ENCODE data around the gene RAB6A. TPM values are rescaled to one million over a fixed set of nuclear protein-coding genes. Genes with fewer than 3 reads are reported as not detected.

Gene RAB6A
- total and polyA plus RNA-seq, 2 of the 8 experiments (the other 6 are each of a cell fraction or from before 2014, with no cell fraction given) = 24.4 to 88.6 TPM

DNA sequence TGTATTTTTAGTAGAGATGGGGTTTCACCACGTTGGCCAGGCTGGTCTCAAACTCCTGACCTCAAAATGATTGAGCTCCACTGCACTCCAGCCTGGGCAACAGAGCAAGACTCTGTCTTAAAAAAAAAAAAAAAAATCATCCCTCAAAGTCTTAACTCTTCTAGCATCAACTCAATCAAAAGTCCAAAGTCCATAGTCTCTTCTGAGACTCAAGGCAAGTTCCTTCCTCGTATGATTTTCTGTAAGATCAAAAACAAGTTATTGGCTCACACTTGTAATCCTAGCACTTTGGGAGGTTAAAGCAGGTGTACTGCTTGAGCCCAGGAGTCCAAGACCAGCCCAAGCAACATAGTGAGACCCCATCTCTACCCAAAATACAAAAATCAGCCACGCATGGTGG, 90.1 kb downstream of the RAB6A start:
- ChIA-PET POLR2A (ENCODE audit: partially characterized antibody) (interaction anchor here (0.7 to 1.9 kb wide), 3 partner anchors 8 to 256 kb away, joined by 3 to 5 read pairs (median 3); partner anchors contain the start of gene RAB6A), CTCF (ENCODE audit: partially characterized antibody) (interaction anchor here (0.6 to 3.0 kb wide), 5 partner anchors 9 to 261 kb away, joined by 3 to 31 read pairs (median 8); no protein-coding TSS in a partner anchor)
- H3K79me2 ChIP-seq (ENCODE audit: control insufficient read depth in 1 of 2, insufficient read depth in 2 of 2, low read length in 2 of 2) = no peaks in the 10 kb centered on the region
- H3K4ac ChIP-seq (replicated peaks; ENCODE audit: insufficient read length, low read depth, low read length) = no peak overlapping the region
- no peaks in the 10 kb centered on the region for H3K23me2 ChIP-seq (ENCODE audit: low read depth, low read length)
- no peak overlapping the region for H3K23ac ChIP-seq (ENCODE audit: insufficient read length)
- H3K14ac ChIP-seq (ENCODE audit: insufficient read length) = no peak overlapping the region
- H3K27ac ChIP-seq (ENCODE audit: low read depth, low read length) = no peak overlapping the region
- no peak for DNase-seq (ENCODE audit: low read depth in 1 of 2, low spot score in 2 of 2)
- H2BK12ac ChIP-seq (ENCODE audit: low read depth, low read length) = no peak overlapping the region
- no peak overlapping the region for H2AFZ ChIP-seq (ENCODE audit: low read length)
- H2AK5ac ChIP-seq (ENCODE audit: low read depth, low read length) = no peak overlapping the region
- no peak for TF ChIP-seq ASH2L (IDR thresholded peaks at IDR 0.05; ENCODE audit: low read length)
- TF ChIP-seq CHD2 (IDR thresholded peaks at IDR 0.05; ENCODE audit: low read length) = no peak
- no peak for TF ChIP-seq ZNF274 (IDR thresholded peaks at IDR 0.05; ENCODE audit: borderline replicate concordance, extremely low read depth, low read length)
- no peak for TF ChIP-seq CHD1 (IDR thresholded peaks at IDR 0.05; ENCODE audit: low read depth, low read length)
- TF ChIP-seq RNF2 (IDR thresholded peaks at IDR 0.05; ENCODE audit: borderline replicate concordance, low read depth, low read length, missing control alignments, poor library complexity, severe bottlenecking) = no peak
- TF ChIP-seq JUND (IDR thresholded peaks at IDR 0.05; ENCODE audit: low read length) = no peak
- TF ChIP-seq EP300 (IDR thresholded peaks at IDR 0.05; ENCODE audit: borderline replicate concordance in 1 of 2, low read depth in 2 of 2, low read length in 2 of 2) = no peak
- no peak for TF ChIP-seq SP2 (IDR thresholded peaks at IDR 0.05; ENCODE audit: low read length)
- no peak for TF ChIP-seq TEAD4 (IDR thresholded peaks at IDR 0.05; ENCODE audit: low read depth, low read length)
- no peak for TF ChIP-seq SP1 (IDR thresholded peaks at IDR 0.05; ENCODE audit: low read depth, low read length)
- TF ChIP-seq SP4 (IDR thresholded peaks at IDR 0.05; ENCODE audit: low read length) = no peak
- no peak for TF ChIP-seq CBX5 (IDR thresholded peaks at IDR 0.05; ENCODE audit: low read depth, low read length)
- TF ChIP-seq HDAC6 (IDR thresholded peaks at IDR 0.05; ENCODE audit: low read depth, low read length) = no peak
- TF ChIP-seq, protein P1, sequence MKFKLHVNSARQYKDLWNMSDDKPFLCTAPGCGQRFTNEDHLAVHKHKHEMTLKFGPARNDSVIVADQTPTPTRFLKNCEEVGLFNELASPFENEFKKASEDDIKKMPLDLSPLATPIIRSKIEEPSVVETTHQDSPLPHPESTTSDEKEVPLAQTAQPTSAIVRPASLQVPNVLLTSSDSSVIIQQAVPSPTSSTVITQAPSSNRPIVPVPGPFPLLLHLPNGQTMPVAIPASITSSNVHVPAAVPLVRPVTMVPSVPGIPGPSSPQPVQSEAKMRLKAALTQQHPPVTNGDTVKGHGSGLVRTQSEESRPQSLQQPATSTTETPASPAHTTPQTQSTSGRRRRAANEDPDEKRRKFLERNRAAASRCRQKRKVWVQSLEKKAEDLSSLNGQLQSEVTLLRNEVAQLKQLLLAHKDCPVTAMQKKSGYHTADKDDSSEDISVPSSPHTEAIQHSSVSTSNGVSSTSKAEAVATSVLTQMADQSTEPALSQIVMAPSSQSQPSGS (IDR thresholded peaks at IDR 0.05; ENCODE audit: low read length) = no peak
- no peak overlapping the region for H4K91ac ChIP-seq (replicated peaks; ENCODE audit: insufficient read length, low read length)
- no peaks in the 10 kb centered on the region for H3K9me3 ChIP-seq (ENCODE audit: insufficient read depth in 2 of 2, low read depth in 1 of 2, low read length in 1 of 2)
- no peaks in the 10 kb centered on the region for H3K36me3 ChIP-seq (ENCODE audit: control insufficient read depth in 2 of 4, insufficient read depth in 4 of 4, low read length in 3 of 4)
- H3K27me3 ChIP-seq (replicated peaks in 1 of 4; ENCODE audit: control insufficient read depth in 3 of 4, extremely low read depth in 1 of 4, insufficient read depth in 3 of 4, low read length in 3 of 4) = no peaks in the 10 kb centered on the region
- H3K9ac ChIP-seq (replicated peaks in 1 of 4; ENCODE audit: extremely low read depth in 1 of 4, low read depth in 3 of 4, low read length in 3 of 4) = no peak overlapping the region
- no peaks in the 10 kb centered on the region for H4K20me1 ChIP-seq (replicated peaks in 1 of 2; ENCODE audit: control insufficient read depth in 1 of 2, insufficient read depth in 2 of 2, low read length in 2 of 2)
- no peak overlapping the region for H3K18ac ChIP-seq (ENCODE audit: extremely low read depth, low read length)
- H2BK5ac ChIP-seq (ENCODE audit: low read depth, low read length) = no peak overlapping the region
- 83% methylated on average over 3 of the region's 3 CpGs; no CpG with 5 or more reads in 1 of the 2 experiments for WGBS, 2 experiments (ENCODE audit: extremely low coverage in 1 of 2, insufficient coverage in 1 of 2, insufficient read length in 1 of 2, insufficient replicate concordance in 2 of 2, low coverage in 1 of 2, low lambda C conversion rate in 2 of 2, missing lambda C conversion rate in 1 of 2)
- no peaks in the 10 kb centered on the region for H3K79me1 ChIP-seq (ENCODE audit: low read depth, low read length)
- no peak overlapping the region for H3K4me2 ChIP-seq (ENCODE audit: insufficient read depth in 1 of 2, low read depth in 2 of 2, low read length in 2 of 2)
- H4K5ac ChIP-seq (ENCODE audit: insufficient read length, low read depth, low read length) = no peak overlapping the region
- H3K56ac ChIP-seq (replicated peaks; ENCODE audit: insufficient read length, low read depth, low read length) = no peak overlapping the region
- no peak overlapping the region for H3K4me3 ChIP-seq (ENCODE audit: extremely low read depth in 1 of 4, insufficient read depth in 2 of 4, low read depth in 3 of 4, low read length in 4 of 4)
- H2BK20ac ChIP-seq (ENCODE audit: low read length) = no peak overlapping the region
- no peaks in the 10 kb centered on the region for H3K4me1 ChIP-seq (replicated peaks in 1 of 4; ENCODE audit: control insufficient read depth in 3 of 4, insufficient read depth in 4 of 4, low read length in 3 of 4)
- H2BK120ac ChIP-seq (replicated peaks; ENCODE audit: low read depth, low read length) = no peak overlapping the region
- no peak for FAIRE-seq
- no peak overlapping the region for H4K8ac ChIP-seq (ENCODE audit: extremely low read depth, insufficient read depth, low read length)
- no peak overlapping the region for H2BK15ac ChIP-seq (ENCODE audit: low read length)

Measured in H1 (cell line).